LNCAP (cell line): ENCODE data around the gene TMCC3.

Experiments used
- CTCF ChIP-seq: fragments of 450-650 bp; IDR thresholded peaks from 2 replicates; pipeline ENCODE4 v1.5.1; 2017; ENCODE audit warnings: mild to moderate bottlenecking

The TMCC3 gene

GRCh38 chr12:94602024-94602423 is 48.3 kb downstream of the TMCC3 start:
- TF ChIP-seq CTCF = no peak

GRCh38 chr12:94599189-94599588 is 51.2 kb downstream of the TMCC3 start:
- no peak for TF ChIP-seq CTCF

GRCh38 chr12:94597268-94597667 is 53.1 kb downstream of the TMCC3 start:
- no peak for TF ChIP-seq CTCF

- TF ChIP-seq CTCF = no peak
Measured at GRCh38 chr12:94596596-94596995, 53.8 kb downstream of the TMCC3 start.

GRCh38 chr12:94595152-94595551 is 55.2 kb downstream of the TMCC3 start:
- TF ChIP-seq CTCF = no peak

GRCh38 chr12:94594443-94594825 is 55.9 kb downstream of the TMCC3 start:
- TF ChIP-seq CTCF = no peak

GRCh38 chr12:94593822-94594442 is 56.4 kb downstream of the TMCC3 start:
- TF ChIP-seq CTCF = no peak

- no peak for TF ChIP-seq CTCF
Measured at GRCh38 chr12:94592080-94592479, 58.3 kb downstream of the TMCC3 start.
